Lower leg skin (tissue), 3 donors: ENCODE data around the gene KLHL33.

ENCODE experiments used
- CTCF ChIP-seq, 3 donors: fragments of 450-650 bp; IDR thresholded peaks; one replicate each; pipeline ENCODE4 v1.5.1; 2016; ENCODE audit warnings: antibody characterized with exemption in 3 of 3, mild to moderate bottlenecking in 3 of 3, moderate library complexity in 2 of 3
- POLR2A ChIP-seq, 2 donors: fragments of 450-650 bp; IDR thresholded peaks; one replicate each; pipeline ENCODE4 v1.6.1; 2016 to 2017; ENCODE audit warnings: antibody characterized with exemption in 2 of 2, mild to moderate bottlenecking in 1 of 2, moderate library complexity in 1 of 2

GRCh38 chr14:20415782-20416206, 20.2 kb downstream of the KLHL33 start:
- TF ChIP-seq CTCF (IDR thresholded peaks at IDR 0.05) (no peak), POLR2A (IDR thresholded peaks at IDR 0.05) (no peak)
